GM23248 (cell line): ENCODE results near the gene UNC119. TPM values are rescaled to one million over a fixed set of nuclear protein-coding genes. Genes with fewer than 3 reads are reported as not detected.

Experiments
- DNase-seq: peaks from one replicate; pipeline ENCODE4 v3.0.0-alpha.2; 2015
- H2AFZ ChIP-seq: fragments of 200-600 bp; sonication (generic); 2 replicates; pipeline ENCODE4 v1.6.1; 2016; ENCODE audit warnings: antibody characterized with exemption
- H3F3A ChIP-seq: fragments of 200-600 bp; sonication (generic); 2 replicates; pipeline ENCODE4 v1.6.1; 2016; ENCODE audit warnings: mild to moderate bottlenecking, antibody characterized with exemption, mixed run types; ENCODE audit not compliant: insufficient read depth
- H3K27ac ChIP-seq: fragments of 200-600 bp; sonication (generic); 2 replicates; pipeline ENCODE4 v1.5.1; 2016; ENCODE audit warnings: mild to moderate bottlenecking
- H3K27me3 ChIP-seq: fragments of 200-600 bp; sonication (generic); replicated peaks from 2 replicates; pipeline ENCODE4 v1.6.1; 2016; ENCODE audit warnings: mild to moderate bottlenecking; ENCODE audit not compliant: insufficient read depth
- H3K36me3 ChIP-seq: fragments of 200-600 bp; sonication (generic); 2 replicates; pipeline ENCODE4 v1.6.1; 2016; ENCODE audit warnings: low read depth, mild to moderate bottlenecking
- H3K4me1 ChIP-seq: fragments of 200-600 bp; sonication (generic); 2 replicates; pipeline ENCODE4 v1.6.1; 2016; ENCODE audit warnings: mild to moderate bottlenecking; ENCODE audit not compliant: insufficient read depth
- H3K4me2 ChIP-seq: fragments of 200-600 bp; sonication (generic); one replicate; pipeline ENCODE4 v1.6.1; 2016; ENCODE audit warnings: mild to moderate bottlenecking; ENCODE audit not compliant: unreplicated experiment
- H3K4me3 ChIP-seq: fragments of 200-600 bp; sonication (generic); 2 replicates; pipeline ENCODE4 v1.5.1; 2016; ENCODE audit warnings: mild to moderate bottlenecking
- H3K79me2 ChIP-seq: fragments of 200-600 bp; sonication (generic); 2 replicates; pipeline ENCODE4 v1.6.1; 2016; ENCODE audit warnings: mild to moderate bottlenecking; ENCODE audit not compliant: insufficient read depth
- H3K9ac ChIP-seq: fragments of 200-600 bp; sonication (generic); 2 replicates; pipeline ENCODE4 v1.6.1; 2016; ENCODE audit warnings: mild to moderate bottlenecking
- H3K9me2 ChIP-seq: fragments of 200-600 bp; sonication (generic); 2 replicates; pipeline ENCODE4 v1.6.1; 2016; ENCODE audit warnings: mixed run types, mild to moderate bottlenecking, moderate library complexity; ENCODE audit not compliant: insufficient read depth
- H3K9me3 ChIP-seq: fragments of 200-600 bp; sonication (generic); one replicate; pipeline ENCODE4 v1.6.1; 2017; ENCODE audit warnings: low read depth
- H4K20me1 ChIP-seq: fragments of 200-600 bp; sonication (generic); 2 replicates; pipeline ENCODE4 v1.6.0; 2016; ENCODE audit not compliant: insufficient read depth
- EZH2 ChIP-seq: fragments of 200-600 bp; sonication (generic); IDR thresholded peaks from 2 replicates; pipeline ENCODE4 v1.6.1; 2018; ENCODE audit warnings: antibody characterized with exemption, mild to moderate bottlenecking; ENCODE audit not compliant: insufficient read depth, poor library complexity, severe bottlenecking
- EZH2phosphoT487 ChIP-seq: fragments of 200-600 bp; sonication (generic); IDR thresholded peaks from 2 replicates; pipeline ENCODE4 v1.6.1; 2018; ENCODE audit warnings: antibody characterized with exemption, moderate library complexity, mild to moderate bottlenecking, low read depth; ENCODE audit not compliant: insufficient read depth
- WGBS, 2 experiments: methylation state at CpG; one replicate each; pipeline ENCODE4 v1.1.6; 2015 to 2017; ENCODE audit warnings: low lambda C conversion rate in 2 of 2, low coverage in 1 of 2; ENCODE audit errors: missing lambda C conversion rate in 2 of 2; 5-methylcytosine and 5-hydroxymethylcytosine counted together
- in situ Hi-C: fragments of 300-500 bp; cut with MboI; formaldehyde crosslinking; loops from 2 replicates; pipeline ENCODE4 v1.15.0; 2020
- polyA plus RNA-seq: library from polyadenylated mRNA; unstranded; fragments of >200 nt; fragmentation: Nextera tagmentation; extraction: Ambion mirVana; gene quantifications from 2 replicates; pipeline ENCODE4 v1.2.1, GENCODE V29; 2016
- total RNA-seq: library from RNA; depleted of rRNA; stranded (reverse); fragments of >200 nt; shearing (Covaris generic); gene quantifications from 2 replicates; pipeline ENCODE4 v1.2.3, GENCODE V29; 2014

Gene UNC119
- total and polyA plus RNA-seq, 2 experiments from 2014 or later, result 29.4 to 50.9 TPM

GRCh38 chr17:28597606-28598383, 45.4 kb upstream of the UNC119 start:
- peak overlapping the region; percentile 88 for H3K4me3 ChIP-seq
- H3K36me3 ChIP-seq, result no peaks in the 10 kb centered on the region
- no peaks in the 10 kb centered on the region for H4K20me1 ChIP-seq
- no peak overlapping the region for H3K27ac ChIP-seq
- H3K9ac ChIP-seq, result peak overlapping the region; percentile 93
- no peaks in the 10 kb centered on the region for H3K9me3 ChIP-seq
- H3K9me2 ChIP-seq, result no peaks in the 10 kb centered on the region
- in situ Hi-C loops, result no loop called here
- TF ChIP-seq EZH2 (no peak), EZH2phosphoT487 (no peak)
- peaks cover 12% of the 10 kb centered on the region for H3F3A ChIP-seq
- no peaks in the 10 kb centered on the region for H3K27me3 ChIP-seq
- WGBS, 2 experiments, result 35 to 36% methylated on average over 5 of the region's 5 CpGs
- H3K79me2 ChIP-seq, result peaks cover 36% of the 10 kb centered on the region
- peak overlapping the region; percentile 87 for H3K4me2 ChIP-seq
- no peaks in the 10 kb centered on the region for H3K4me1 ChIP-seq
- DNase-seq, result no peak
- peak overlapping the region; percentile 88 for H2AFZ ChIP-seq

GRCh38 chr17:28592260-28592659, 39.8 kb upstream of the UNC119 start:
- no peaks in the 10 kb centered on the region for H3K4me1 ChIP-seq
- no peaks in the 10 kb centered on the region for H4K20me1 ChIP-seq
- H3F3A ChIP-seq, result no peaks in the 10 kb centered on the region
- 99 to 100% methylated on average over 4 of the region's 4 CpGs for WGBS, 2 experiments
- in situ Hi-C loops, result no loop called here
- H3K9me3 ChIP-seq, result no peaks in the 10 kb centered on the region
- no peak overlapping the region for H3K4me3 ChIP-seq
- DNase-seq, result no peak
- H3K9me2 ChIP-seq, result no peaks in the 10 kb centered on the region
- H3K4me2 ChIP-seq, result no peak overlapping the region
- H3K36me3 ChIP-seq, result 0 out of 2 replicates have a peak, but pooled peaks cover 8% of the 10 kb centered on the region
- TF ChIP-seq EZH2phosphoT487 (no peak), EZH2 (no peak)
- no peak overlapping the region for H2AFZ ChIP-seq
- no peak overlapping the region for H3K27ac ChIP-seq
- H3K79me2 ChIP-seq, result peaks cover 24% of the 10 kb centered on the region
- no peak overlapping the region for H3K9ac ChIP-seq
- H3K27me3 ChIP-seq, result no peaks in the 10 kb centered on the region

DNA sequence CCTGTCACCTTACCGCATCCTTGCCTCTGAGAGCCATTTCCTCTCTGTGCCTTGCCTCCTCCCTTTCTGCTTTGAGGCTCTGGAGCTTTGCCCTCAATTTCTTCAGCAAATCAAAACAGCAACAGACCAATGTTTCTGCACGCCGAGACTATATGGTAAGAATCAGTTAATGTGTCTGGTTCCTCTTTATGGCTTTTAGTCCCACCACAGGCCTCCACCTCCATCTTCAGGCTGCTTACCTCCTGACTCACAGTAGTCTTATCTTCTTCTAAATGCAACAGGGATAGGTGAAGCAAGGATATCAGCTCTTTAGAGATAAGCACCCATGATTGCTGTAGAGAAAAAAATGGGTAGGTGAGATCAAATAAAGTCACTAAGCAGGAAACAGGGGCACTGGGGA, 33.4 kb upstream of the UNC119 start:
- Histone ChIP-seq H3K36me3 (0 out of 2 replicates have a peak, but pooled peaks cover 13% of the 10 kb centered on the region), H3K9me3 (no peaks in the 10 kb centered on the region), H3K9me2 (no peaks in the 10 kb centered on the region), H3K27me3 (no peaks in the 10 kb centered on the region), H3K4me1 (no peaks in the 10 kb centered on the region), H3K4me2 (no peak overlapping the region), H3K79me2 (no peaks in the 10 kb centered on the region), H3F3A (no peaks in the 10 kb centered on the region), H3K4me3 (no peak overlapping the region), H3K27ac (no peak overlapping the region), H3K9ac (no peak overlapping the region), H2AFZ (no peak overlapping the region), H4K20me1 (no peaks in the 10 kb centered on the region)
- no peak for DNase-seq
- TF ChIP-seq EZH2phosphoT487 (no peak), EZH2 (no peak)
- WGBS, 2 experiments, result 92 to 93% methylated on average over 3 of the region's 3 CpGs
- in situ Hi-C loops, result no loop called here

DNA sequence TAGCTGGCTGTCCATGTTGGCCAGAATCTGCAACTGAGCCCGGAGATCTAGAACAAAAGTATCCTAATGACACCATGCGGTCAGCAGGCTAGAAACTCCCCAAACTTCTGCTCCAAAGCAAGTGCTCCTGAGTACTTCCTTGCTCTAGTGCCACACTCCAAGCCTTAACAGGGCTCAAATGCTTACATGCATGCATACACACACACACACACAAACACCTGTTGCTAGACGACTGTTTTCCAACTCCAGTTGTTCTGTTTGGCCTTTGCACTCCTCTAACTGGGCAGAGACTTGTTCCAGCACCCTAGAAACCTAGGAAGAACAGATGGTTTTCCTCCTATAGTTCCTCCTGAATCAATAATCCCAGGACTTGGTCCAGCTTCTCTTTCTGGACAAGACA, 32.0 kb upstream of the UNC119 start:
- no peak overlapping the region for H2AFZ ChIP-seq
- TF ChIP-seq EZH2, result no peak
- no peak for TF ChIP-seq EZH2phosphoT487
- no peak overlapping the region for H3K9ac ChIP-seq
- H3K36me3 ChIP-seq, result 0 out of 2 replicates have a peak, but pooled peaks cover 9% of the 10 kb centered on the region
- no peaks in the 10 kb centered on the region for H3K27me3 ChIP-seq
- H3K27ac ChIP-seq, result no peak overlapping the region
- H3K4me3 ChIP-seq, result no peak overlapping the region
- H3F3A ChIP-seq, result no peaks in the 10 kb centered on the region
- H3K4me2 ChIP-seq, result no peak overlapping the region
- H3K9me2 ChIP-seq, result no peaks in the 10 kb centered on the region
- DNase-seq, result no peak
- H3K4me1 ChIP-seq, result no peaks in the 10 kb centered on the region
- H3K79me2 ChIP-seq, result no peaks in the 10 kb centered on the region
- no peaks in the 10 kb centered on the region for H4K20me1 ChIP-seq
- in situ Hi-C loops, result no loop called here
- H3K9me3 ChIP-seq, result no peaks in the 10 kb centered on the region
- 89 to 90% methylated on average over 3 of the region's 3 CpGs for WGBS, 2 experiments
